ENCODE data around the gene FRMD4B. TPM values are rescaled to one million over a fixed set of nuclear protein-coding genes. Genes with fewer than 3 reads are reported as not detected.

Gene FRMD4B
- total RNA-seq: 36.6 and 73.2 TPM in 2 replicates

GRCh38 chr3:69385723-69386555, at the start of gene FRMD4B:
Gene FRMD4B (minus strand): TSS chr3:69386088. CDS start chr3:69385989, 99 bp downstream.
- DNase-seq (ENCODE audit: low read depth in 2 of 2): peak; percentile 55 to 69

- DNase-seq (ENCODE audit: low read depth in 2 of 2): peak in 1 of 2 donors; percentile 53
Observed at GRCh38 chr3:69433969-69434325, 48.1 kb upstream of the FRMD4B start.

GRCh38 chr3:69433121-69433968, 47.5 kb upstream of the FRMD4B start:
- no peak for DNase-seq (ENCODE audit: low read depth in 2 of 2)

- DNase-seq (ENCODE audit: low read depth in 2 of 2): no peak
Observed at GRCh38 chr3:69428657-69429255, 42.9 kb upstream of the FRMD4B start.

GRCh38 chr3:69426967-69427304, 41.0 kb upstream of the FRMD4B start:
- DNase-seq (ENCODE audit: low read depth in 2 of 2): no peak

GRCh38 chr3:69426291-69426966, 40.5 kb upstream of the FRMD4B start:
- DNase-seq (ENCODE audit: low read depth in 2 of 2): no peak

GRCh38 chr3:69425249-69425648, 39.4 kb upstream of the FRMD4B start:
- peak; percentile 68 to 77 for DNase-seq (ENCODE audit: low read depth in 2 of 2)

- DNase-seq (ENCODE audit: low read depth in 2 of 2): no peak
Observed at GRCh38 chr3:69423463-69424155, 37.7 kb upstream of the FRMD4B start.

GRCh38 chr3:69422751-69423150, 36.9 kb upstream of the FRMD4B start:
- peak; percentile 36 to 40 for DNase-seq (ENCODE audit: low read depth in 2 of 2)

GRCh38 chr3:69420781-69421520, 35.1 kb upstream of the FRMD4B start:
- peak; percentile 75 to 93 for DNase-seq (ENCODE audit: low read depth in 2 of 2)

GRCh38 chr3:69419276-69419675, 33.4 kb upstream of the FRMD4B start:
- DNase-seq (ENCODE audit: low read depth in 2 of 2): no peak

- DNase-seq (ENCODE audit: low read depth in 2 of 2): no peak
Observed at GRCh38 chr3:69417541-69418078, 31.7 kb upstream of the FRMD4B start.

GRCh38 chr3:69413551-69414207, 27.8 kb upstream of the FRMD4B start:
- DNase-seq (ENCODE audit: low read depth in 2 of 2): no peak

GRCh38 chr3:69411346-69411745, 25.5 kb upstream of the FRMD4B start:
- peak; percentile 67 to 92 for DNase-seq (ENCODE audit: low read depth in 2 of 2)

GRCh38 chr3:69410301-69410700, 24.4 kb upstream of the FRMD4B start:
- peak; percentile 85 to 90 for DNase-seq (ENCODE audit: low read depth in 2 of 2)

- peak; percentile 33 to 34 for DNase-seq (ENCODE audit: low read depth in 2 of 2)
Observed at GRCh38 chr3:69409831-69410230, 23.9 kb upstream of the FRMD4B start.

GRCh38 chr3:69409011-69409410, 23.1 kb upstream of the FRMD4B start:
- DNase-seq (ENCODE audit: low read depth in 2 of 2): no peak

- no peak for DNase-seq (ENCODE audit: low read depth in 2 of 2)
Observed at GRCh38 chr3:69408542-69408941, 22.7 kb upstream of the FRMD4B start.

GRCh38 chr3:69407908-69408307, 22.0 kb upstream of the FRMD4B start:
- DNase-seq (ENCODE audit: low read depth in 2 of 2): no peak
